ENCODE data around the gene IFI27L1. TPM values are rescaled to one million over a fixed set of nuclear protein-coding genes. Genes with fewer than 3 reads are reported as not detected.

The IFI27L1 gene
- total RNA-seq, 1 donor from 2014 or later: 18.9 TPM

- Histone ChIP-seq H3K27ac (peak overlapping the region; percentile 88), H3K4me3 (peak overlapping the region; percentile 43 to 72), H3K9me3 (no peaks in the 10 kb centered on the region), H3K36me3 (no peaks in the 10 kb centered on the region), H3K4me1 (peaks cover 13% of the 10 kb centered on the region), H3K27me3 (no peaks in the 10 kb centered on the region)
- no peak for TF ChIP-seq CTCF (IDR thresholded peaks at IDR 0.05)
- TF ChIP-seq POLR2AphosphoS5 (IDR thresholded peaks at IDR 0.05; ENCODE audit: insufficient read depth in 1 of 2, low read depth in 1 of 2): no peak
- no peak for TF ChIP-seq POLR2A (IDR thresholded peaks at IDR 0.05)
- peak in 1 of 2 donors; percentile 82 for DNase-seq (ENCODE audit: extremely low spot score in 2 of 2)
- intact Hi-C loops (cut with DNase I): no loop called here
Observed at GRCh38 chr14:94128216-94128839, 47.2 kb downstream of the IFI27L1 start.

- H3K9me3 ChIP-seq: no peaks in the 10 kb centered on the region
- no peaks in the 10 kb centered on the region for H3K36me3 ChIP-seq
- intact Hi-C loops (cut with DNase I): no loop called here
- peak in 1 of 2 donors; percentile 96 for DNase-seq (ENCODE audit: extremely low spot score in 2 of 2)
- peaks cover 13% of the 10 kb centered on the region for H3K4me1 ChIP-seq
- H3K27ac ChIP-seq: peak within 1 kb of the TSS; percentile 88
- no peaks in the 10 kb centered on the region for H3K27me3 ChIP-seq
- TF ChIP-seq POLR2A (IDR thresholded peaks at IDR 0.05) (peak in 1 of 2 donors; percentile 39), CTCF (IDR thresholded peaks at IDR 0.05) (peak in 2 of 3 experiments; percentile 12 to 28), POLR2AphosphoS5 (IDR thresholded peaks at IDR 0.05; ENCODE audit: insufficient read depth in 1 of 2, low read depth in 1 of 2) (peak in 1 of 2 donors; percentile 73)
- H3K4me3 ChIP-seq: peak within 1 kb of the TSS; percentile 43 to 72
Observed at GRCh38 chr14:94129111-94129757, 48.1 kb downstream of the IFI27L1 start, which contains the start of gene IFI27L2. Gene IFI27L2, minus strand, starts transcription at chr14:94129604. Its CDS starts 40 bp downstream, at chr14:94129564.

DNA sequence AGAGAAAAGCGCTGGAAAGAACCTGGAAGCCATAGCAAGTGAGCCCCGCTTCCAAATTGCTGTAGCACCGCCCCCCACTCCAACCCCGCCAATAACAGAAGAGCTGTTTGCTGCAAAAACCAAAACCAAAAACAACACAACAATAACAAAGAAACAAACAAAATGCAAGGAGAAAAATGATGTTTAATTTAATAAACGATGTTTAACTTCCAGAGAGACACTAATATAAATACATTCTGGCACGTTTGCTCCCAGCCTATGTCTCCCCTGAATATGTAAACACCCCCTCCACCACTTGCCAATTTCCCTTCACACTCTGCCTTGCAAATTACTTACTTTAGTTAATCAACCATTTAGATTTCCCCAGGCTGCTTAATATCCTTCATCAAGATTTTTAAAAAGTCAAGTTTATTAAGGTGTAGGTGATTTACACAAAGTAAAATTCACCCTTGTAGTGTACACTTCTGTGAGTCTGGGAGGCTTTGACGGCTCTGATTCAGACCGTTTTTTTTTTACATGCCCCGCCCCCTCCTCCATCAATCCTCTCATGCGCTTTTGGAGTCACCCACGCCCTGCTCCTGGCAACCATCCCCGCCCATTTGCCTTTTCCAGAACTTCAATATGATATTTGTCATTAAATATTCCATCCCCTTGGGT lies 48.8 kb downstream of the IFI27L1 start:
- intact Hi-C loops (cut with DNase I): no loop called here
- DNase-seq (ENCODE audit: extremely low spot score in 2 of 2): peak; percentile 25 to 77
- Histone ChIP-seq H3K9me3 (no peaks in the 10 kb centered on the region), H3K36me3 (no peaks in the 10 kb centered on the region), H3K27ac (peak overlapping the region; percentile 88), H3K4me1 (peaks cover 13% of the 10 kb centered on the region), H3K27me3 (no peaks in the 10 kb centered on the region), H3K4me3 (peak overlapping the region; percentile 43 to 72)
- TF ChIP-seq POLR2AphosphoS5 (IDR thresholded peaks at IDR 0.05; ENCODE audit: insufficient read depth in 1 of 2, low read depth in 1 of 2) (peak in 1 of 2 donors; percentile 8), CTCF (IDR thresholded peaks at IDR 0.05) (no peak)

- Histone ChIP-seq H3K9me3 (no peaks in the 10 kb centered on the region), H3K4me1 (peaks cover 13% of the 10 kb centered on the region), H3K27ac (no peak overlapping the region), H3K36me3 (no peaks in the 10 kb centered on the region), H3K27me3 (no peaks in the 10 kb centered on the region), H3K4me3 (no peak overlapping the region)
- DNase-seq (ENCODE audit: extremely low spot score in 2 of 2): peak in 1 of 2 donors; percentile 54
- TF ChIP-seq POLR2A (IDR thresholded peaks at IDR 0.05) (no peak), CTCF (IDR thresholded peaks at IDR 0.05) (peak; percentile 40 to 85 (median 61)), POLR2AphosphoS5 (IDR thresholded peaks at IDR 0.05; ENCODE audit: insufficient read depth in 1 of 2, low read depth in 1 of 2) (peak in 1 of 2 donors; percentile 71)
- intact Hi-C loops (cut with DNase I): no loop called here
Observed at GRCh38 chr14:94132285-94132887, 51.3 kb downstream of the IFI27L1 start.

Measured in vagina (tissue), 2 donors.